RWPE2 (cell line): ENCODE data around the gene SYNGR1.

Experiments
- ATAC-seq: fragments of 200-7000 bp; cut with Tn5 transposase; 3 replicates; pipeline ENCODE4 v1.9.1; 2021; ENCODE audit warnings: low read depth
- DNase-seq: peaks from one replicate; pipeline ENCODE4 v3.0.0-alpha.2; 2020; ENCODE audit warnings: low spot score
- H3K27ac ChIP-seq: fragments of 450-650 bp; 2 replicates; pipeline ENCODE4 v1.5.1; 2017; ENCODE audit warnings: mild to moderate bottlenecking; ENCODE audit not compliant: poor library complexity, severe bottlenecking
- H3K27me3 ChIP-seq: fragments of 250-450 bp; sonication (Bioruptor Pico); 2 replicates; pipeline ENCODE4 v1.5.1; 2021; ENCODE audit warnings: mild to moderate bottlenecking, moderate library complexity; ENCODE audit not compliant: insufficient read depth, poor library complexity, severe bottlenecking
- H3K36me3 ChIP-seq: fragments of 250-450 bp; sonication (Bioruptor Pico); 2 replicates; pipeline ENCODE4 v1.5.1; 2020; ENCODE audit warnings: low read depth, mild to moderate bottlenecking, moderate library complexity
- H3K4me1 ChIP-seq: fragments of 250-450 bp; sonication (Bioruptor Pico); 2 replicates; pipeline ENCODE4 v1.5.1; 2021; ENCODE audit warnings: mild to moderate bottlenecking, moderate library complexity; ENCODE audit not compliant: insufficient read depth, poor library complexity, severe bottlenecking
- H3K4me3 ChIP-seq: fragments of 250-450 bp; sonication (Bioruptor Pico); 2 replicates; pipeline ENCODE4 v1.5.1; 2021; ENCODE audit warnings: mild to moderate bottlenecking, moderate library complexity; ENCODE audit not compliant: severe bottlenecking
- H3K9me3 ChIP-seq: fragments of 250-450 bp; sonication (Bioruptor Pico); 2 replicates; pipeline ENCODE4 v1.5.1; 2021; ENCODE audit warnings: mild to moderate bottlenecking, moderate library complexity; ENCODE audit not compliant: severe bottlenecking
- TF ChIP-seq, protein P1 (sequence below): fragments of 450-650 bp; IDR thresholded peaks from one replicate; pipeline ENCODE4 v1.5.1; 2017; ENCODE audit warnings: mild to moderate bottlenecking, moderate library complexity; ENCODE audit not compliant: poor library complexity, severe bottlenecking

SYNGR1 gene

DNA sequence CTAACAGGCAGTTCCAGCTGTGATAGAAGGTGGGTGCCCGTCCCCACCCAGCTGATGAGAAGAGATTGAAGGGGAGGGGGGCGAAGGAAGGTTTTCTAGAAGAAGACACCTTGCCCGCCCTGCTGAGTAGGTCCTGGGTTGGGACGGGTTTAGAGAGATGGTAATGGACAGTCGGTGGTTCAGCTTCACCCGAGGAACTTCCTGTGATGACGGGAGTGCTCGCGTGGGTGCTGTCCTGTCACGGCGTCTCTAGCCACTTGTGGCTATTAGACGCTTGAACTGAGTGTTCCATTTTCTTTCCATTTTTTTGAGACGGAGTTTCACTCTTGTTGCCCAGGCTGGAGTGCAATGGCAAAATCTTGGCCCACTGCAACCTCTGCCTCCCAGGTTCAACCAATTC lies 79.4 kb downstream of the SYNGR1 start:
- no peaks in the 10 kb centered on the region for H3K27me3 ChIP-seq
- TF ChIP-seq, protein P1, sequence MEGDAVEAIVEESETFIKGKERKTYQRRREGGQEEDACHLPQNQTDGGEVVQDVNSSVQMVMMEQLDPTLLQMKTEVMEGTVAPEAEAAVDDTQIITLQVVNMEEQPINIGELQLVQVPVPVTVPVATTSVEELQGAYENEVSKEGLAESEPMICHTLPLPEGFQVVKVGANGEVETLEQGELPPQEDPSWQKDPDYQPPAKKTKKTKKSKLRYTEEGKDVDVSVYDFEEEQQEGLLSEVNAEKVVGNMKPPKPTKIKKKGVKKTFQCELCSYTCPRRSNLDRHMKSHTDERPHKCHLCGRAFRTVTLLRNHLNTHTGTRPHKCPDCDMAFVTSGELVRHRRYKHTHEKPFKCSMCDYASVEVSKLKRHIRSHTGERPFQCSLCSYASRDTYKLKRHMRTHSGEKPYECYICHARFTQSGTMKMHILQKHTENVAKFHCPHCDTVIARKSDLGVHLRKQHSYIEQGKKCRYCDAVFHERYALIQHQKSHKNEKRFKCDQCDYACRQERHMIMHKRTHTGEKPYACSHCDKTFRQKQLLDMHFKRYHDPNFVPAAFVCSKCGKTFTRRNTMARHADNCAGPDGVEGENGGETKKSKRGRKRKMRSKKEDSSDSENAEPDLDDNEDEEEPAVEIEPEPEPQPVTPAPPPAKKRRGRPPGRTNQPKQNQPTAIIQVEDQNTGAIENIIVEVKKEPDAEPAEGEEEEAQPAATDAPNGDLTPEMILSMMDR, result no peak
- H3K4me3 ChIP-seq, result no peak overlapping the region
- ATAC-seq (no peak), DNase-seq (no peak)
- H3K4me1 ChIP-seq, result no peaks in the 10 kb centered on the region
- H3K9me3 ChIP-seq, result no peaks in the 10 kb centered on the region
- H3K27ac ChIP-seq, result no peak overlapping the region
- H3K36me3 ChIP-seq, result peaks cover 47% of the 10 kb centered on the region

DNA sequence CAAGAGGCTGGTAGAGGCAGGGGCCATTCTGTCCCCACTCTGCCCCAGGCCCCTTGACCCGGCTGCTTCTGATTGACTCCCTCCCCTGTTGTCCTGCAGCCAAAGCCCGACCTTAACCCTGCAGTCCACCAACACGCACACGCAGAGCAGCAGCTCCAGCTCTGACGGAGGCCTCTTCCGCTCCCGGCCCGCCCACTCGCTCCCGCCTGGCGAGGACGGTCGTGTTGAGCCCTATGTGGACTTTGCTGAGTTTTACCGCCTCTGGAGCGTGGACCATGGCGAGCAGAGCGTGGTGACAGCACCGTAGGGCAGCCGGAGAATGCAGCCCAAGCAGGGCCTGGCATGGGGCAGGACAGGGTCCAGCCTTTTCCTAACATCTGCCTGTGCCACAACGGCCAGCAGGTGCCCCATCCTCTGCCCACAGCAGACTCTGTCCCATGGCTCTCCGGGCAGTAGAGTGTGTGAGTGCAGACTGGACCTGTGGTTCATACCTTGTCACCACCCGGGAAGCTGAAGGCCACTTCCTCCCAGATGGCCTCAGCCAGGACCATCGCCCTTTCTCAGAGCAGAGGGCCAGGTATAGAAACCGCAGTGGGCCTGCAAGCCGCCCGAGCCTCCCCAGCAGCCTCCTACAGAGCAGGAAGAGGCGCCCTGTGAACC lies 80.3 kb downstream of the SYNGR1 start:
- no peaks in the 10 kb centered on the region for H3K4me1 ChIP-seq
- peaks cover 38% of the 10 kb centered on the region for H3K36me3 ChIP-seq
- H3K27me3 ChIP-seq, result no peaks in the 10 kb centered on the region
- TF ChIP-seq, protein P1, result no peak
- DNase-seq, result no peak
- no peak overlapping the region for H3K4me3 ChIP-seq
- ATAC-seq, result no peak; the same call in 2 of the 3 replicates
- H3K9me3 ChIP-seq, result no peaks in the 10 kb centered on the region
- H3K27ac ChIP-seq, result no peak overlapping the region

DNA sequence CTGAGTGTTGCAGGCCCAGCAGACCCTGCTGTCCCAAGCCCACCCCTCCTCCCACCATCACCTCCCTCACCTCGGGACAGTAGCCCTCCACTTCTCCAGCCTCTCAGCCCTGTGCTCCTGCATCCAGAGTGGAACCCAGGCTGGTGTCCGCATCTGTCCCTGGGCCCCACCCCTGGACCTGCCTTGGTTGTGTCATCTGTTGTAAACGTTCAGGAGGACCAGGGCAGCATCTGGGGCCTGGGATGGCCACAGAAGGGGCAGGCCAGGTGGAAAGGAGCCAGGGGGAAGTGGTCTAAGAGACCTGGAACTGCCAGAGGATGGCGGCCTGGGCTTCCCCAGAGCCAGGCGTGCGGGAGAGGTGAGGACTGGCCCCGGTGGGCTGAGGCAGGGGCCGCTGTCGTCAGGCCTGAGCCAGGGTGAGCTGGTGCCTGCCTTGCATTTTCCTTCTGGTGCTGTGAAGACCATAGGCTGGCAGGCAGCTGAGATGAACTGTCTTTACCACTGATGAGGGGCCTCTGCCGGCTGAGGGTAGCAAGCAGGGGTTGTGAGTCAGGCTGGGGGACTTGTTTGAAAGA lies 80.9 kb downstream of the SYNGR1 start:
- Histone ChIP-seq H3K36me3 (peaks cover 38% of the 10 kb centered on the region), H3K4me1 (no peaks in the 10 kb centered on the region), H3K9me3 (no peaks in the 10 kb centered on the region), H3K27me3 (no peaks in the 10 kb centered on the region), H3K4me3 (no peak overlapping the region), H3K27ac (no peak overlapping the region)
- ATAC-seq (no peak), DNase-seq (no peak)
- TF ChIP-seq, protein P1, result no peak

DNA sequence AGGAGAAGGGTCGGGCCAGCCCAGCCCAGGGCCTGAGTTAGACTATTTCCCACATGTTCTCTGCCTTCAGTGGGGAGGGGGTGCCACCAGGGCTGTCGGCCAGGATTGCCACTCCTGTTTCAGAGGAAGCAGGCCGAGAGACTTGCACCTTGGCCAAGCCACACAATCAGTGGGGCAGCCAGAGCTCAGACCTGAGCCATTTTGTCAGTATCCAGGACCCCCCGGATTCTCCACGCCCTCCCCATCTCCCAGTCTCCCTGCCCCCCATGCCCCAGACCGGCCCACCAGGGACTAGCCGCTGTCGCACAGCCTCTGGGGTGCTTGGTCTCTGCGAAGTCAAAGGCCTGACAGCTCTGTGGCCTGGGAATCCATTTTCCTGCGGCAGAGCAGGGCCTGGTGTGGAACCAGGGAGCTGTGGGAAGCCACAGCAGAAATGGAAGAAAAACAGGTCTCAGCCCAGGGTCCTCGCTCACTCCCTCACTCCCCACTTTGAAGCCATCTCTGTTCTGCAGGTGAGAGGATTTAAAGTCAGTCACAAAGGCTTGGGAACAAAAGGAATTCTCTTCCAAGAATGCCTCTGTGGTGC lies 81.5 kb downstream of the SYNGR1 start:
- Histone ChIP-seq H3K4me1 (no peaks in the 10 kb centered on the region), H3K4me3 (no peak overlapping the region), H3K27ac (no peak overlapping the region), H3K36me3 (peaks cover 34% of the 10 kb centered on the region), H3K27me3 (no peaks in the 10 kb centered on the region), H3K9me3 (no peaks in the 10 kb centered on the region)
- ATAC-seq (no peak), DNase-seq (no peak)
- TF ChIP-seq, protein P1, result no peak

DNA sequence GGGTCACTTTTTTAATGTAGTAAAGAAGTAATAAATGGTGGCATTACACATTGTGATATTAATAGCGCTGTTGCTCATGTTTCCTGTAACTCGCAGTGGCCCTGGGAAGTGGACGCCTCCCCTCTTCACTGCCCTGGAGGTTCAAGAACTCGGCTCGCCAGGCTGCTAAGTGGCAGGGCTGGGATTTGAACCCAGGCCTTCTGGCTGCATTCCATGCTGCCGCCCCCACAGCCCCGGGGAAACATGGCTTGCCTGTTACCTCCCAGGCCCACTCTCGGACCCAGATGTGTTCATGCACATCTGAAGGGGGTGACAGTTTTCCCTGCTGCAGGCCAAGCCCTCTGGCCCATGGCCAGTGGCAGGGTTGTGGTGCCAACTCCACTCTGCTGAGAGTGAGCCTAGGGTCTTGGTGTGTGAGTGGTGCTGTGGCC lies 82.0 kb downstream of the SYNGR1 start:
- DNase-seq, result no peak
- H3K4me3 ChIP-seq, result no peak overlapping the region
- no peaks in the 10 kb centered on the region for H3K9me3 ChIP-seq
- ATAC-seq, result no peak
- TF ChIP-seq, protein P1, result no peak
- H3K27me3 ChIP-seq, result no peaks in the 10 kb centered on the region
- peaks cover 29% of the 10 kb centered on the region for H3K36me3 ChIP-seq
- no peak overlapping the region for H3K27ac ChIP-seq
- no peaks in the 10 kb centered on the region for H3K4me1 ChIP-seq
